GM12891 (cell line): ENCODE data around the gene RNF14.

Experiments used
- DNase-seq: peaks from one replicate; pipeline ENCODE4 v3.0.0; 2011; ENCODE audit warnings: low spot score; ENCODE audit not compliant: insufficient read length
- FAIRE-seq: peaks from 2 replicates; lab custom pipeline; 2011; peaks lifted over from hg19 to GRCh38; lab: Jason Lieb, UNC
- PAX5 ChIP-seq: IDR thresholded peaks from 2 replicates; pipeline ENCODE4 v1.6.1; 2011; ENCODE audit warnings: low read length, moderate library complexity, mild to moderate bottlenecking; ENCODE audit not compliant: insufficient read depth, severe bottlenecking
- POLR2A ChIP-seq: IDR thresholded peaks from 2 replicates; pipeline ENCODE4 v1.6.1; 2011; ENCODE audit warnings: low read depth, low read length, control low read depth
- POLR2AphosphoS5 ChIP-seq: IDR thresholded peaks from 2 replicates; pipeline ENCODE4 v1.6.1; 2011; ENCODE audit warnings: low read depth, low read length, control low read depth
- POU2F2 ChIP-seq: IDR thresholded peaks from 2 replicates; pipeline ENCODE4 v1.6.1; 2011; ENCODE audit warnings: low read depth, mild to moderate bottlenecking, control low read depth, low read length, moderate library complexity
- SPI1 ChIP-seq: IDR thresholded peaks from 2 replicates; pipeline ENCODE4 v1.6.1; 2011; ENCODE audit warnings: low read depth, low read length, control low read depth
- TAF1 ChIP-seq: IDR thresholded peaks from 2 replicates; pipeline ENCODE4 v1.6.1; 2011; ENCODE audit warnings: low read depth, low read length, control low read depth

The RNF14 gene

DNA sequence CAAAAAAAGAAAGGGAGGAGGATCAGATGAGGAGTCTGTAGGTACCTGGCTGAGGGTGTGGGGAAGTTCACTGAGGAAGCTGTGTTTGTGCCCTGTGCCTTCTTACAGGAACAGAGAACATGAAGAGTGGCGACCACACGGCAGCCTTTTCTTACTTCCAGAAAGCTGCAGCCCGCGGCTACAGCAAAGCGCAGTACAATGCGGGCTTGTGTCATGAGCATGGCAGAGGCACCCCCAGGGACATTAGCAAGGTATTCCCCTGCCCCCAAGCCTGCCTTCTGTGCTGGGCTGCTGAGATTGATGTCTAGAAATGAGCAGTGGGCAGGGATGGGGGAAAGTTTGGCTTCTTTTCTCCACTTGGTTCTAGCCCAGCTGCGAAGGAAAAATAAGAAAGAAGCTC is 35.8 kb upstream of the RNF14 start:
- TF ChIP-seq POLR2A (no peak), PAX5 (no peak), POLR2AphosphoS5 (no peak), SPI1 (no peak), POU2F2 (no peak), TAF1 (no peak)
- FAIRE-seq = no peak
- no peak for DNase-seq

DNA sequence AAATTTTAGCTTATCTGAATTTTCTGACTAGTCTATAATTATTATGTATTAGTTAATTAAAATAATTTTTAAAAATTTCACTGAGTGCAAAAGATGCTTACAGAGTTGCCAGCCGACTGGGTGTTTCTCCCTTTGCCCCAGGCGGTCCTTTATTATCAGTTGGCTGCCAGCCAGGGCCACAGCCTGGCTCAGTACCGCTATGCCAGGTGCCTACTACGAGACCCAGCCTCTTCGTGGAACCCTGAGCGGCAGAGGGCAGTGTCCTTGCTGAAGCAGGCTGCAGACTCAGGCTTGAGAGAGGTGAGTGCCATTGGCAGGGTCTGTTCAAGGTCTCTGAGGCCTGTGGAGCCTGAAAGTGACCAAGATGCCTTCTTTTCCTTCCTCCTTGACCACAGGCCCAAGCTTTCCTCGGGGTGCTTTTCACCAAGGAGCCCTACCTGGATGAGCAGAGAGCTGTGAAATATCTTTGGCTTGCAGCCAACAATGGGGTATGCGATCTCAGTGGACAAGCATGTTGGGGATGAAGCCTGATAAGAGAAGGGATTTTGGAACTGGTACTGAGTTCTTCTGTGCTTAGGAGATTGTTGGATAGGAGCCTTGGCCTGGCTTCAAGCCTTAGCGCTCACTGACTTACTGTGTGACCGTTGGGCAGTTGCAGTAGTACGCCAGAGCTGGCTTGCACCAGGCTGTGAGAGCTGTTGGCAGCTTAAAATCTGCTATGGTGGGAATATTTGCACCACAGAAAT is 34.6 kb upstream of the RNF14 start:
- DNase-seq (no peak), FAIRE-seq (no peak)

DNA sequence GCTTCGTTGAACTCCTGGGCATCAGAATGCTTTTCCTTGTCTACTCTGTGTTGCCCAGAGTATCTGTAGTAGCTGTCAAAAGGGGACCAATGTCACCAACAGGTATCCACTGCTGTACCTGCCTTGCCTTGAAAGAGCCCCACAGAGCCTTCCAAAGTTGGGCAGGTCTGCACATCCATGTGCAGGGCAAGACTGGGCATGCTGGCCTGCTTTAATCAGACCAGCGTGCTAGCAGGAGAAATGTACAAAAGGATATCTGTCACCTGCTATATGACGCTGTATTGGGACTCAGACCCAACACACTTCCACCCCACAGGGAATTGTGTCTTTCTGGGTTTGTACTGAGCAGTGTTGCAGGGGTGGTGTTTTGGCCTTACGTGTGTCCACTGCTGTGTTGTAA is 33.4 kb upstream of the RNF14 start:
- TF ChIP-seq SPI1 (no peak), TAF1 (no peak), POU2F2 (no peak), POLR2AphosphoS5 (no peak), POLR2A (no peak)
- FAIRE-seq = no peak
- no peak for DNase-seq

More for the DNA sequence above, 34.6 kb upstream of the RNF14 start:
- TF ChIP-seq SPI1 (no peak), PAX5 (no peak), POLR2A (no peak), POLR2AphosphoS5 (no peak), POU2F2 (no peak), TAF1 (no peak)

DNA sequence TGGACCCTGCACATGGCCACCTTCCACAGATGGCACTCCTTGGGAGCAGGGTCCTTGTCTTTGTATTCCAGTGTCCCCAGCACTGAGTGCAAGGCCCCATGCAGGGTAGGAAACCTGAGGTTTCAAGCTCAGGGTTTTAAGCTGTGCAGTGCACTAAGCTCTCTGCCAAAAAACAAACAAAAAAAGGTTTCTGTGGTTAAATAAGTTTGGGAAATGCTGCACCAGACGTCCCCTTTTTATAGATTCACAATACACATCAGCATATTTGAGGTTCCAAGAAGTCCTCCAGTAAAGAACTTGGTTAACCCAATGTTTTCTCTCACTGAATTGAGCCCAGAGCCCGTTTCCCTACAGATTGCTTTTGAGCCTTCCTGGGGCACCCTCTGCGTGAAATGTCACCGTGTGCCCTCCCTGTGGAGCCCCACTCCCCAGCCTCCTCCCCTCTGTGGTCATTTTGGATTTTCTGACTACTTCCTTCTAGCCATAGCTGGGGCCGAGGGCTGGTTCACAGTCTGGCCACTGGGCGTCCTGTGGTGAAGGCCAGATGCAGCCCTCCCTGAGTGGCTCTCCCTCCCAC is 28.1 kb upstream of the RNF14 start:
- TF ChIP-seq PAX5 (no peak), POLR2AphosphoS5 (no peak), POLR2A (no peak), TAF1 (no peak), POU2F2 (no peak), SPI1 (no peak)
- FAIRE-seq (no peak), DNase-seq (no peak)

DNA sequence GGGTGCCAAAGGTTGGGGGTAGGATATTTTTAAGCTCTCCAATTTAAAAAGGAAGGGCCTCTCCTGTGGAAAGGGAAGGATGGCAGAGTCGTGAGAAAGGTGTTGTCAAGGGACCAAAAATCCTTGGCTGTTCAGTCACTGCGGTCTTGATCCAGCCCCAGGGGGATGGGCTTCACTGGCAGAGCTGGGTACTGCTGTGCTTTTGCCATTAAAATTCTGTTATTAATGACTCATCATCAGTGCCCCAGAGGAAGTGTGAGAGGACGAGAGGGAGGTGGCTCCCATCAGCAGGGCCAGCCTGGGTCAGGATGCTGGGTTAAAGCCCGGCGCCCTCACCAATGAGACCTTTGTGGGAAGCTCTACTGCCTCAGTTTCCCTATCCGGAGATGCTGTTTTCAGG is 27.6 kb upstream of the RNF14 start:
- FAIRE-seq (no peak), DNase-seq (no peak)
- no peak for TF ChIP-seq SPI1
- no peak for TF ChIP-seq PAX5
- TF ChIP-seq POLR2A = no peak
- no peak for TF ChIP-seq POU2F2
- TF ChIP-seq POLR2AphosphoS5 = no peak
- no peak for TF ChIP-seq TAF1

DNA sequence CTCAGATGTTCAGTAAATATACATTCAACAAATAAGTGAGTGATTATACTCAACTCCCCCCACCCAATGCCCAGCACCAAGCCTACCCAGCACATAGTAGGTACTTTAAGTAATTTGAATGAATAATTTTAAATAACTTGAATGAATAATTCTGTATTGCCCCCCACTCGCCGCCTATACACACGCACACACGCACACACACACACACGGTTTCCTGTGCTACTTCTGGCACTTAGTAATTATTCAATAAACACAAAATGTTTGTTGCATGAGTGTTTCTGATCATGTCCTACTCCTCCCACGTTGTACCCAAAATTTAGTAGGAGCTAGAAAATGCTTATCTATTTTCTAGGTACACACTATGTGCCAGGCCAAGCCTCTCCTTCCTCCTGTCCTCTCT is 27.1 kb upstream of the RNF14 start:
- no peak for FAIRE-seq
- TF ChIP-seq TAF1 = no peak
- TF ChIP-seq PAX5 = no peak
- TF ChIP-seq POU2F2 = no peak
- TF ChIP-seq POLR2A = no peak
- no peak for TF ChIP-seq POLR2AphosphoS5
- no peak for TF ChIP-seq SPI1

DNA sequence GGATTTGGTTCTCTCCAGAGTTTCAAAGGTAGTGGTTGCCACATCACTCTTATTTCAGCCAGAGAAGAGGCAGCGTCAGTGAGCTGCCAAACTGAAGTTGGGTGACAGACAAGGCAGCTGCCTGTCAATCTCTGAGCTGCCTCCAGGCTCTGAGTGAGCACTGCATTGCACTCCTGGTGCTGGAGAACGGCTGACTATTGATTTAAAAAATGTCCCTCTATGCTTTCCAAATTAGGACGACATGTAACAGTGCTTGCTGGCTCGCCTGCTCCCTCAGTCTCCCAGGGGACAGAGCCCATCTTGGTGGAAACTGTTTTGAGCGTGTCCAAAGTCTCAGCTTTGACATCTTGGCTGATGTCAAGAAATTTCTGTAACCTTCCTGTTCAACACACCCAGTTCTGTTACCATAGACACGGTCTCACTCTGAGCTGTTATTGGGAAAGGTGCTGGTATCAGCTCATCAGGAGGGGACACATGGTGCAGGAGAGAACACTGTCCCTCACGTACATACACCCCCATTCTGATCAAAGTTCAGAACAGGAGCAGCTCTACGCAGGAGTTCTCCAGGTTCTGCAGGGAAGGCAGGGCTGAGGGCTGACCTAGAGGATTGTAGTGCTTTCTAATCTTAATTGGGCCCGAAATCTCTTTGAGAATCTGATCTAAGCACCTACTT is 26.6 kb upstream of the RNF14 start:
- FAIRE-seq = no peak
- TF ChIP-seq POU2F2 (no peak), POLR2AphosphoS5 (0 out of 2 replicates have a peak, but pooled peaks have one; percentile 19)
- DNase-seq = no peak

More for the DNA sequence above, 27.1 kb upstream of the RNF14 start:
- DNase-seq = no peak

DNA sequence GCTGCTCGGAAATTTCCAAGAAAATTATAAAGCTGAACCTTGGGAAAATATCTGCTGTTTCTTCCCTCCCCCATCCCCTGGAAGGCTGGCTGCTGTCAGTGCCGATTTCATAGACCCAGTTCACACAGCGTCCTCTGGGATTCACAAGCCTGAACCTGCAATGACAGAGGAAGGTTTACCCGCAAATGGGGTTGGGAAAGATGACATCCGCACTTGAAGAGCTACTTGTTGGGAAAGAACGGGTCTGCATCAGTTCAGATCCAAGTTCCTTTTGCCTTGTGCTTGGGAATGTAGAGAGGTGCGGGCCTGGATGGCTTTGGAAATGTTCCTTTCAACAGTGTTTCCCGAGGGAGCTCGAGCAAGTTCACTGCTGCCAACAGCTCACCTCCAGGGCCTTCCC is 24.8 kb upstream of the RNF14 start:
- FAIRE-seq (no peak), DNase-seq (no peak)
- TF ChIP-seq POLR2A = no peak
- no peak for TF ChIP-seq PAX5
- no peak for TF ChIP-seq POLR2AphosphoS5
- TF ChIP-seq TAF1 = no peak
- TF ChIP-seq SPI1 = no peak
- TF ChIP-seq POU2F2 = no peak

DNA sequence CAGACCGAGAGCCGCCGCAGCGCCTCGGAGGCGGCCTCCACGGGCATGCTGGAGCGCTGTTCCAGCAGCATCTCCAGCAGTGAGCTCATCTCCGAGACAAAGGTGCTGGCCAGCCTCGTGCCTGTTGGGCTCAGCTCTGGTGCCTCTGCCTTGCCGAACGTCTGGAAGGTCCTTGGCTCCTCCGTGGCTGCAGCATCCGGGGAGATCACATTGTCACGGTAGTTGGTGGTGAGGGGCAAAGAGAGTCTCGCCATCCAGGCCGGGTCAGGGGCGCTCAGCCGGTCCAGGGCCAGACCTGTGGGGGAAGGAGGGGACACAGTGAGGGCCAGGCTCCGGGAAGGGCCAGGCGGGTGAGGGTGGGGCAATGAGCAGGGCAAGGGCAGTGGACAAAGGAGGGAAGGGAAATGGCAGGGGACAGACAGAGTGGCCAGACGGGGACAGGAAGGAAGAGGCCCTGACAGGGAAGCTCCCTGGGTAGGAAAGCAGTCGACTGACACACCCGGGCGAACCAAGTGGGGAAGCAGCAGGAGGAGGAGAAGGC is 23.3 kb upstream of the RNF14 start:
- DNase-seq = no peak
- no peak for FAIRE-seq
- TF ChIP-seq POLR2A (no peak), POU2F2 (no peak), SPI1 (no peak), POLR2AphosphoS5 (no peak), PAX5 (no peak), TAF1 (no peak)
